H1 (cell line): ENCODE measurements around the gene RAB4B. TPM values are rescaled to one million over a fixed set of nuclear protein-coding genes. Genes with fewer than 3 reads are reported as not detected.
"Not testable (repeated sequence)": the region's sequence is repeated elsewhere in the genome, so short reads cannot be mapped to it uniquely, and the experiment has no call there.

ENCODE experiments used
- CTCF ChIA-PET: fragments of 300-600 bp; sonication (Branson Sonifier 250); formaldehyde crosslinking; loops from one replicate; lab custom pipeline; 2021; ENCODE audit not compliant: partially characterized antibody; lab: Charles Lee
- POLR2A ChIA-PET: fragments of 300-600 bp; sonication (Branson Sonifier 250); formaldehyde crosslinking; loops from one replicate; lab custom pipeline; 2021; ENCODE audit warnings: inconsistent platforms; ENCODE audit not compliant: partially characterized antibody; lab: Charles Lee
- DNase-seq, 2 experiments: peaks; one replicate each; pipeline versions ENCODE4 v3.0.0 to v3.0.0-alpha.2; 2010 to 2022; ENCODE audit warnings: low spot score in 2 of 2, low read depth in 1 of 2, mixed read lengths in 1 of 2
- FAIRE-seq: peaks from 2 replicates; lab custom pipeline; 2011; peaks lifted over from hg19 to GRCh38; lab: Jason Lieb, UNC
- H2AFZ ChIP-seq: 2 replicates; pipeline ENCODE4 v1.8.1; 2012; ENCODE audit warnings: low read length, inconsistent platforms
- H2AK5ac ChIP-seq: 2 replicates; pipeline ENCODE4 v1.6.1; 2013; ENCODE audit warnings: low read depth, low read length
- H2BK120ac ChIP-seq: replicated peaks from 2 replicates; pipeline ENCODE3; 2013; ENCODE audit warnings: low read depth, low read length, inconsistent platforms
- H2BK12ac ChIP-seq: 2 replicates; pipeline ENCODE4 v1.6.1; 2013; ENCODE audit warnings: low read depth, low read length
- H2BK15ac ChIP-seq: 2 replicates; pipeline ENCODE4 v1.6.1; 2013; ENCODE audit warnings: low read length
- H2BK20ac ChIP-seq: 2 replicates; pipeline ENCODE4 v1.6.1; 2013; ENCODE audit warnings: low read length
- H2BK5ac ChIP-seq: 2 replicates; pipeline ENCODE4 v1.6.1; 2013; ENCODE audit warnings: low read depth, low read length
- H3K14ac ChIP-seq: 2 replicates; pipeline ENCODE4 v1.6.1; 2013; ENCODE audit warnings: inconsistent platforms; ENCODE audit not compliant: insufficient read length
- H3K18ac ChIP-seq: 2 replicates; pipeline ENCODE4 v1.6.1; 2013; ENCODE audit warnings: low read length; ENCODE audit errors: extremely low read depth
- H3K23ac ChIP-seq: 2 replicates; pipeline ENCODE4 v1.6.1; 2013; ENCODE audit warnings: inconsistent platforms; ENCODE audit not compliant: insufficient read length
- H3K23me2 ChIP-seq: 2 replicates; pipeline ENCODE4 v1.6.1; 2013; ENCODE audit warnings: low read depth, low read length
- H3K27ac ChIP-seq: 2 replicates; pipeline ENCODE4 v1.6.1; 2011; ENCODE audit warnings: low read depth, low read length, inconsistent platforms
- H3K27me3 ChIP-seq, 4 experiments: replicated peaks in 1 of 4; 1 replicate in 1 of 4; 2 replicates in 3 of 4; pipeline versions ENCODE4 v1.6.1 to v1.8.1; 2011 to 2013; ENCODE audit warnings: low read length in 3 of 4, mild to moderate bottlenecking in 3 of 4, inconsistent platforms in 2 of 4, mixed read lengths in 2 of 4, moderate library complexity in 1 of 4; ENCODE audit not compliant: control insufficient read depth in 3 of 4, insufficient read depth in 3 of 4; ENCODE audit errors: extremely low read depth in 1 of 4
- H3K36me3 ChIP-seq, 4 experiments: 2 replicates each; pipeline versions ENCODE4 v1.6.1 to v1.8.1; 2011 to 2013; ENCODE audit warnings: mild to moderate bottlenecking in 4 of 4, low read length in 3 of 4, moderate library complexity in 2 of 4, control low read depth in 1 of 4, inconsistent platforms in 1 of 4; ENCODE audit not compliant: insufficient read depth in 4 of 4, control insufficient read depth in 2 of 4
- H3K4ac ChIP-seq: replicated peaks from 2 replicates; pipeline ENCODE3; 2013; ENCODE audit warnings: low read length, low read depth, mixed read lengths, inconsistent platforms; ENCODE audit not compliant: insufficient read length
- H3K4me1 ChIP-seq, 4 experiments: replicated peaks in 1 of 4; 1 replicate in 1 of 4; 2 replicates in 3 of 4; pipeline versions ENCODE4 v1.6.1 to v1.8.1; 2011 to 2013; ENCODE audit warnings: low read length in 3 of 4, inconsistent platforms in 2 of 4, mixed read lengths in 1 of 4; ENCODE audit not compliant: insufficient read depth in 4 of 4, control insufficient read depth in 3 of 4
- H3K4me2 ChIP-seq, 2 experiments: 2 replicates each; pipeline versions ENCODE4 v1.6.1 to v1.8.1; 2011 to 2013; ENCODE audit warnings: low read depth in 2 of 2, low read length in 2 of 2, control low read depth in 1 of 2, inconsistent platforms in 1 of 2, mild to moderate bottlenecking in 1 of 2; ENCODE audit not compliant: insufficient read depth in 1 of 2
- H3K4me3 ChIP-seq, 4 experiments: fragments of 200-600, 300-600 bp in 1 of 4; sonication (generic), shearing (Covaris generic), sonication (Bioruptor Twin) in 1 of 4; 2 replicates each; pipeline versions ENCODE4 v1.5.1 to v1.8.1; 2011 to 2016; ENCODE audit warnings: low read length in 4 of 4, low read depth in 3 of 4, control low read depth in 2 of 4, inconsistent platforms in 2 of 4, mild to moderate bottlenecking in 2 of 4, mixed read lengths in 1 of 4, moderate library complexity in 1 of 4; ENCODE audit not compliant: insufficient read depth in 2 of 4; ENCODE audit errors: extremely low read depth in 1 of 4
- H3K56ac ChIP-seq: replicated peaks from 2 replicates; pipeline ENCODE3; 2013; ENCODE audit warnings: low read depth, mild to moderate bottlenecking, mixed read lengths, low read length, inconsistent platforms; ENCODE audit not compliant: insufficient read length
- H3K79me1 ChIP-seq: 2 replicates; pipeline ENCODE4 v1.6.1; 2013; ENCODE audit warnings: low read depth, low read length, control low read depth
- H3K79me2 ChIP-seq, 2 experiments: 2 replicates each; pipeline versions ENCODE4 v1.6.1 to v1.8.1; 2012 to 2013; ENCODE audit warnings: low read length in 2 of 2, mild to moderate bottlenecking in 2 of 2, inconsistent platforms in 1 of 2; ENCODE audit not compliant: insufficient read depth in 2 of 2, control insufficient read depth in 1 of 2
- H3K9ac ChIP-seq, 4 experiments: replicated peaks in 1 of 4; 1 replicate in 1 of 4; 2 replicates in 3 of 4; pipeline versions ENCODE4 v1.6.1 to v1.8.1; 2011 to 2013; ENCODE audit warnings: low read depth in 3 of 4, low read length in 3 of 4, control low read depth in 2 of 4, mild to moderate bottlenecking in 2 of 4, moderate library complexity in 2 of 4, inconsistent platforms in 1 of 4; ENCODE audit errors: extremely low read depth in 1 of 4
- H3K9me3 ChIP-seq, 2 experiments: 2 replicates each; pipeline versions ENCODE4 v1.6.1 to v1.8.1; 2012 to 2013; ENCODE audit warnings: mild to moderate bottlenecking in 2 of 2, moderate library complexity in 2 of 2, control low read depth in 1 of 2, inconsistent platforms in 1 of 2, low read depth in 1 of 2, low read length in 1 of 2, mixed read lengths in 1 of 2; ENCODE audit not compliant: insufficient read depth in 2 of 2
- H4K20me1 ChIP-seq, 2 experiments: replicated peaks in 1 of 2; 2 replicates each; pipeline versions ENCODE3 to v1.8.1; 2011 to 2013; ENCODE audit warnings: inconsistent platforms in 2 of 2, low read length in 2 of 2, mild to moderate bottlenecking in 1 of 2; ENCODE audit not compliant: insufficient read depth in 2 of 2, control insufficient read depth in 1 of 2
- H4K5ac ChIP-seq: 2 replicates; pipeline ENCODE4 v1.6.1; 2013; ENCODE audit warnings: low read length, low read depth, mixed read lengths, inconsistent platforms; ENCODE audit not compliant: insufficient read length
- H4K8ac ChIP-seq: 2 replicates; pipeline ENCODE4 v1.8.0; 2013; ENCODE audit warnings: mild to moderate bottlenecking, moderate library complexity, low read length, inconsistent platforms; ENCODE audit not compliant: insufficient read depth; ENCODE audit errors: extremely low read depth
- H4K91ac ChIP-seq: replicated peaks from 2 replicates; pipeline ENCODE3; 2013; ENCODE audit warnings: low read length, mixed read lengths, inconsistent platforms; ENCODE audit not compliant: insufficient read length
- WGBS, 2 experiments: shearing (Covaris generic) in 1 of 2; methylation state at CpG; one replicate each; pipeline versions ENCODE4 v1.1.6 to v1.1.7; 2013 to 2015; ENCODE audit warnings: low lambda C conversion rate in 2 of 2, mixed read lengths in 2 of 2, inconsistent platforms in 1 of 2, low coverage in 1 of 2, missing lambda C conversion rate in 1 of 2; ENCODE audit not compliant: insufficient replicate concordance in 2 of 2, insufficient coverage in 1 of 2, insufficient read length in 1 of 2; ENCODE audit errors: extremely low coverage in 1 of 2, missing lambda C conversion rate in 1 of 2; 5-methylcytosine and 5-hydroxymethylcytosine counted together
- polyA plus RNA-seq, 7 experiments: library from polyadenylated mRNA; depleted of rRNA in 3 of 7; stranded (reverse) in 5 of 7; unstranded in 2 of 7; fragments of >200 nt in 5 of 7; fragments of 200-250 nt in 2 of 7; gene quantifications; 1 replicate in 5 of 7; 2 replicates in 1 of 7; 4 replicates in 1 of 7; pipeline versions ENCODE4 v1.2.1 to v1.2.3, GENCODE V29; 2011 to 2013; ENCODE audit warnings: missing spikeins in 2 of 7, mixed read lengths in 2 of 7
- total RNA-seq: library from RNA; stranded (reverse); fragmentation: NEBNext Ultra II Directional; extraction: Animal tissue kit (Norgen Biotek cat#: 25700); gene quantifications from 2 replicates; pipeline ENCODE4 v1.2.1, GENCODE V29; 2021

RAB4B gene
- total and polyA plus RNA-seq, 2 of the 8 experiments (the other 6 are each of a cell fraction or from before 2014, with no cell fraction given) = 15.9 to 28.6 TPM

DNA sequence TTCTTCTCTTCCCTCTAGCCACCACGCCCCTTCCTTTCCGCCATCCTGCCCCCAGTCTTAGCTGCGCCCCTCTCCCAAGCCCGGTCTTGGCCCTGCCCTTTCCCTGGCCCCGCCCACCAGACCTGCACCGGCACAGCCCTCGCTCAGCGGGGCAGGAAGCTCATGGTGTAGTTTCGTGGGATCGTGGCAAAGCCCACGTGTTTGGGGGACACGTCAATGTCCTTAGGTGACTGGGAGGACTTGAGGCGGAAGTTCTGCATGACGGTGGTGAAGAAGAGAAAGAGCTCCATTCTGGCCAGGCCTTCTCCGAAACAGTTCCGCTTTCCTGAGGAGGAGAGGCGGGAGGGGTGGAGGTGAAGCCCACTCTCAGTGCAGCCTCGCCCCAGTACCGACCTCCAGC, 65.6 kb downstream of the RAB4B start:
- H2AK5ac ChIP-seq, H4K91ac ChIP-seq, H3K14ac ChIP-seq, H3K27ac ChIP-seq, H3K18ac ChIP-seq, H3K79me1 ChIP-seq, H4K5ac ChIP-seq, H2BK15ac ChIP-seq, H4K8ac ChIP-seq, FAIRE-seq, POLR2A ChIA-PET, H3K4me1 ChIP-seq, H3K36me3 ChIP-seq, CTCF ChIA-PET, H3K79me2 ChIP-seq, H4K20me1 ChIP-seq, H3K56ac ChIP-seq, H3K23me2 ChIP-seq, H2AFZ ChIP-seq, H2BK120ac ChIP-seq, H2BK20ac ChIP-seq, H3K23ac ChIP-seq, H2BK12ac ChIP-seq, H3K27me3 ChIP-seq, H3K4ac ChIP-seq, H2BK5ac ChIP-seq, H3K9ac ChIP-seq, H3K9me3 ChIP-seq: not testable (repeated sequence)
- H3K4me2 ChIP-seq = peak overlapping the region; percentile 8 to 49; a peak in 2 of 4 replicates
- WGBS, 2 experiments = 39% methylated on average over 12 of the region's 19 CpGs; no CpG with 5 or more reads in 1 of the 2 experiments
- DNase-seq = peak in 1 of 2 experiments; percentile 82
- H3K4me3 ChIP-seq = peak overlapping the region in 2 of 4 experiments; percentile 20 to 44; a peak in 3 of 8 replicates

Other genes starting within 250 kb of the RAB4B start
- gene SHKBP1, start 201.4 kb upstream of the RAB4B start, total RNA-seq = 72.8 and 74.6 TPM in 2 replicates
- 98.8 and 158 TPM in 2 replicates for gene SHKBP1, start 201.4 kb upstream of the RAB4B start, polyA plus RNA-seq (2011; rRNA removed)
- gene LTBP4, start 176.9 kb upstream of the RAB4B start, total RNA-seq = 75.3 and 77.1 TPM in 2 replicates
- 54.5 and 111 TPM in 2 replicates for gene LTBP4, start 176.9 kb upstream of the RAB4B start, polyA plus RNA-seq (2011; rRNA removed)
- gene NUMBL, start 87.6 kb upstream of the RAB4B start, total RNA-seq = 24.8 and 29.4 TPM in 2 replicates
- gene NUMBL, start 87.6 kb upstream of the RAB4B start, polyA plus RNA-seq (2011; rRNA removed) = 13.5 and 20.0 TPM in 2 replicates
- 39.3 and 41.7 TPM in 2 replicates for gene COQ8B, start 61.4 kb upstream of the RAB4B start, total RNA-seq
- gene COQ8B, start 61.4 kb upstream of the RAB4B start, polyA plus RNA-seq (2011; rRNA removed) = 46.1 and 67.6 TPM in 2 replicates
- 8.9 and 9.5 TPM in 2 replicates for gene ITPKC, start 61.1 kb upstream of the RAB4B start, total RNA-seq
- 5.2 and 7.8 TPM in 2 replicates for gene ITPKC, start 61.1 kb upstream of the RAB4B start, polyA plus RNA-seq (2011; rRNA removed)
- gene ACTMAP, start 27.8 kb upstream of the RAB4B start, total RNA-seq = 24.8 and 26.5 TPM in 2 replicates
- 24.1 and 30.3 TPM in 2 replicates for gene ACTMAP, start 27.8 kb upstream of the RAB4B start, polyA plus RNA-seq (2011; rRNA removed)
- gene SNRPA, start 27.0 kb upstream of the RAB4B start, total RNA-seq = 201 and 220 TPM in 2 replicates
- 202 and 283 TPM in 2 replicates for gene SNRPA, start 27.0 kb upstream of the RAB4B start, polyA plus RNA-seq (2011; rRNA removed)
- not detected in 2 replicates for gene MIA, start 2.7 kb upstream of the RAB4B start, total RNA-seq
- gene MIA, start 2.7 kb upstream of the RAB4B start, polyA plus RNA-seq (2011; rRNA removed) = not detected in 2 replicates
- 101 and 103 TPM in 2 replicates for gene EGLN2, start 20.9 kb downstream of the RAB4B start, total RNA-seq
- gene EGLN2, start 20.9 kb downstream of the RAB4B start, polyA plus RNA-seq (2011; rRNA removed) = 86.9 and 101 TPM in 2 replicates
- not detected in 2 replicates for gene CYP2A6, start 72.2 kb downstream of the RAB4B start, total RNA-seq
- gene CYP2A6, start 72.2 kb downstream of the RAB4B start, polyA plus RNA-seq (2011; rRNA removed) = 0.33 and 0.46 TPM in 2 replicates
- gene CYP2A7, start 104.0 kb downstream of the RAB4B start, total RNA-seq = 0.78 TPM in 1 of 2 replicates, not detected in the other
- gene CYP2A7, start 104.0 kb downstream of the RAB4B start, polyA plus RNA-seq (2011; rRNA removed) = 0.23 and 0.35 TPM in 2 replicates
- gene CYP2B6, start 213.0 kb downstream of the RAB4B start, total RNA-seq = 3.6 and 5.4 TPM in 2 replicates
- 1.2 and 2.8 TPM in 2 replicates for gene CYP2B6, start 213.0 kb downstream of the RAB4B start, polyA plus RNA-seq (2011; rRNA removed)